ENCODE measurements around the gene ATAD3A.

GRCh38 chr1:1567152-1567875, 55.4 kb downstream of the ATAD3A start:
- no peak for TF ChIP-seq EP300 (IDR thresholded peaks at IDR 0.05)
- TF ChIP-seq CTCF (IDR thresholded peaks at IDR 0.05), result no peak

Data from ovary (tissue), 3 donors.